PC-3 (cell line): ENCODE measurements around the gene MAML3. TPM values are rescaled to one million over a fixed set of nuclear protein-coding genes. Genes with fewer than 3 reads are reported as not detected.

Experiments
- ATAC-seq: fragments of 200-7000 bp; cut with Tn5 transposase; 2 replicates; pipeline ENCODE4 v1.9.1; 2020; ENCODE audit warnings: mild to moderate bottlenecking, moderate library complexity
- Bru-seq: library from RNA; stranded (reverse); fragments of 400-500 nt; gene quantifications from one replicate; lab custom pipeline; 2021; lab: Mats Ljungman, UMichigan
- BruChase-seq, 2 experiments: library from RNA; stranded (reverse); fragments of 400-500 nt; gene quantifications; one replicate each; lab custom pipeline; 2021; lab: Mats Ljungman, UMichigan
- BruUV-seq: library from RNA; stranded (reverse); fragments of 400-500 nt; replicated peaks from 2 replicates; lab custom pipeline; 2021; lab: Mats Ljungman, UMichigan
- CTCF ChIA-PET: fragments of 300-600 bp; sonication (Branson Sonifier 250); formaldehyde crosslinking; loops from one replicate; lab custom pipeline; 2022; ENCODE audit warnings: antibody characterized with exemption; lab: Charles Lee
- POLR2A ChIA-PET: fragments of 300-600 bp; sonication (Branson Sonifier 250); formaldehyde crosslinking; loops from one replicate; lab custom pipeline; 2022; ENCODE audit warnings: antibody characterized with exemption; ENCODE audit not compliant: unreplicated experiment; lab: Charles Lee
- DNase-seq: peaks from one replicate; pipeline ENCODE4 v3.0.0-alpha.2; 2015
- H2AFZ ChIP-seq: fragments of 300-600 bp; sonication (generic); 2 replicates; pipeline ENCODE4 v1.6.0; 2016; ENCODE audit warnings: antibody characterized with exemption, low read length
- H3F3A ChIP-seq: fragments of 300-600 bp; sonication (generic); one replicate; pipeline ENCODE4 v1.6.0; 2017; ENCODE audit warnings: antibody characterized with exemption, low read length, control low read depth, mild to moderate bottlenecking; ENCODE audit not compliant: unreplicated experiment
- H3K27ac ChIP-seq: fragments of 300-600 bp; sonication (generic); 2 replicates; pipeline ENCODE4 v1.5.1; 2016; ENCODE audit warnings: mild to moderate bottlenecking, low read length
- H3K27me3 ChIP-seq: fragments of 300-600 bp; sonication (generic); 2 replicates; pipeline ENCODE4 v1.6.1; 2016; ENCODE audit warnings: low read length, mixed read lengths
- H3K36me3 ChIP-seq: fragments of 300-600 bp; sonication (generic); 2 replicates; pipeline ENCODE4 v1.6.1; 2016; ENCODE audit warnings: low read depth, mixed run types, low read length, mixed read lengths
- H3K4me1 ChIP-seq: fragments of 300-600 bp; sonication (generic); 2 replicates; pipeline ENCODE4 v1.5.1; 2016; ENCODE audit warnings: low read length; ENCODE audit not compliant: insufficient read depth
- H3K4me2 ChIP-seq: fragments of 300-600 bp; sonication (generic); 2 replicates; pipeline ENCODE4 v1.6.0; 2016; ENCODE audit warnings: low read length
- H3K4me3 ChIP-seq: fragments of 300-600 bp; sonication (generic); 2 replicates; pipeline ENCODE4 v1.5.1; 2016; ENCODE audit warnings: mild to moderate bottlenecking, low read length, mixed read lengths
- H3K79me2 ChIP-seq: fragments of 300-600 bp; sonication (generic); 2 replicates; pipeline ENCODE4 v1.6.1; 2017; ENCODE audit warnings: low read length, mixed read lengths
- H3K9ac ChIP-seq: fragments of 300-600 bp; sonication (generic); 2 replicates; pipeline ENCODE4 v1.6.0; 2016; ENCODE audit warnings: mild to moderate bottlenecking, low read length
- H3K9me2 ChIP-seq: fragments of 300-600 bp; sonication (generic); replicated peaks from 2 replicates; pipeline ENCODE4 v1.6.1; 2016; ENCODE audit warnings: mixed run types, low read length, mixed read lengths
- H3K9me3 ChIP-seq: fragments of 300-600 bp; sonication (generic); 2 replicates; pipeline ENCODE4 v1.6.1; 2016; ENCODE audit warnings: low read length, mixed read lengths
- H4K20me1 ChIP-seq: fragments of 300-600 bp; sonication (generic); 2 replicates; pipeline ENCODE4 v1.6.1; 2016; ENCODE audit warnings: low read length, mixed read lengths
- EZH2 ChIP-seq: fragments of 300-600 bp; sonication (generic); IDR thresholded peaks from one replicate; pipeline ENCODE4 v1.6.1; 2017; ENCODE audit warnings: antibody characterized with exemption, mild to moderate bottlenecking, low read length; ENCODE audit not compliant: unreplicated experiment
- EZH2phosphoT487 ChIP-seq: fragments of 300-600 bp; sonication (generic); IDR thresholded peaks from 2 replicates; pipeline ENCODE4 v1.6.1; 2018; ENCODE audit warnings: mild to moderate bottlenecking, antibody characterized with exemption, low read length, borderline replicate concordance
- intact Hi-C: fragments of 100-400 bp; cut with micrococcal nuclease; formaldehyde crosslinking; loops from 2 replicates; pipeline ENCODE4 v1.9.0; 2023
- long read RNA-seq: library from polyadenylated mRNA; unstranded; transcript quantifications from one replicate; pipeline ENCODE4 v2.0.0, GENCODE V29; 2021; ENCODE audit not compliant: unreplicated experiment
- total RNA-seq: library from RNA; depleted of rRNA; stranded (reverse); fragments of >200 nt; gene quantifications from 2 replicates; pipeline ENCODE4 v1.2.3, GENCODE V29; 2014; rRNA removed
- TF ChIP-seq, protein P1 (sequence below): fragments of 300-600 bp; sonication (generic); conservative IDR thresholded peaks from 2 replicates; pipeline ENCODE4 v1.5.1; 2017; ENCODE audit warnings: antibody characterized with exemption, low read depth, mild to moderate bottlenecking, low read length

Gene MAML3
- total RNA-seq (3.9 and 4.3 TPM in 2 replicates), Bru-seq, nascent RNA (percentile 81 among the genes with signal in this experiment), BruChase-seq, experiment 1, labeled RNA remaining after a 6-hour chase (percentile 63 among the genes with signal in this experiment), BruChase-seq, experiment 2, labeled RNA remaining after a 2-hour chase (percentile 77 among the genes with signal in this experiment)
- long read RNA-seq, partial matches to known transcripts, result 0 of 23 reads
- long read RNA-seq, other reads (novel, unspliced or antisense), result 23 of 23 reads

DNA sequence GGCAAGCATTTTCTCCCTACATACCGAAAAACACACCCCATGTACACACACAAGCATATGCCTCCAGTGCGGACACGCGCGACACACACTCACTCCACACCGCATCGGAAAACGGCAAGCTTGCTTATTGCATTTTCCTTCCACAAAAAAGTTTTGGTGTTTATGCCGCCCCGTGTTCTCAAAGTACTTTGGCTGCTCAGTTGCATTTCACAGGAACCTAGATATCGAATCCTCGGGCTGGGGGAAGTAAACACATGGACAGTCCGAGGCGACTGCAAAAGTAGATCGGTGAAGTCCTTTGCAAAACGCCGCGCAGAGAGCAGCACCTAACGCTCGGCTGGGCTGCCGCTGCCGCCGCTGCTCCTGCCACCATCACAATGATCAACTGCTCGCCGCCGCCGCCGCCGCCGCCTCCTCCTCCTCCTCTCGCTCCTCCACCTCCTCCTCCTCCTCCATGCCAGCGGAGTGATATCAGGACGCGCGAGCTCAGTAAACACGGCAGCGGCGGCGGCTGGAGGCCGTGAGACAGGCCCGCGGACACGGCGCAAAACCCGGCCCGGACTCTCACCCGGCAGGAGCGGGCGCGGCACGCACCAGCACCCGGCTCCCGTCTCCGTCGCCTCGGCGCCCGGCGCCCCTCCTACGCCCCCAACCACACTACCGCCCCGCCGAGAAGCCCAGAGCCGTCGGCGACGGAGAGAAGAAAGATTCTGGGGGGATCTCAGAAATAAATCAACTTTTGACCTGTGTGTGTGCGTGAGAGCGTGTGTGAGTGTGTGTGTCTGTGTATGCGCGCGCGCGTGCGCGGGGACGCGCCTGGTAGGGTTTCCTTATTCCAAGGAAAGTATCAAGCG is at the start of gene MAML3:
Gene MAML3 (minus strand): TSS at position 467 of the 854 bp plus-strand sequence. CDS start 857 bp downstream, outside the sequence.
- intact Hi-C loops, result loop anchor here (1.0 to 5.0 kb wide), 3 partner anchors 89 to 497 kb away; no protein-coding TSS in a partner anchor
- Histone ChIP-seq H3K36me3 (no peaks in the 10 kb centered on the region), H3K4me3 (peak within 1 kb of the TSS; percentile 88), H2AFZ (peak within 1 kb of the TSS; percentile 97), H4K20me1 (no peaks in the 10 kb centered on the region), H3K27me3 (no peaks in the 10 kb centered on the region), H3K4me1 (peaks cover 8% of the 10 kb centered on the region), H3K9me3 (no peaks in the 10 kb centered on the region), H3K4me2 (peak within 1 kb of the TSS; percentile 96), H3K9me2 (no peaks in the 10 kb centered on the region), H3K9ac (peak within 1 kb of the TSS; percentile 96), H3F3A (no peaks in the 10 kb centered on the region), H3K27ac (peak within 1 kb of the TSS; percentile 93), H3K79me2 (peaks cover 30% of the 10 kb centered on the region)
- DNase-seq (peak; percentile 87), ATAC-seq (peak; percentile 14)
- ChIA-PET CTCF (interaction anchor here (0.6 kb wide), 1 partner anchor 15 kb away, joined by 4 read pairs; no protein-coding TSS in a partner anchor), POLR2A (interaction anchor here (0.7 kb wide), 1 partner anchor 558 kb away, joined by 3 read pairs; no protein-coding TSS in a partner anchor)
- no TSS peak for BruUV-seq
- TF ChIP-seq EZH2, result no peak
- TF ChIP-seq, protein P1, sequence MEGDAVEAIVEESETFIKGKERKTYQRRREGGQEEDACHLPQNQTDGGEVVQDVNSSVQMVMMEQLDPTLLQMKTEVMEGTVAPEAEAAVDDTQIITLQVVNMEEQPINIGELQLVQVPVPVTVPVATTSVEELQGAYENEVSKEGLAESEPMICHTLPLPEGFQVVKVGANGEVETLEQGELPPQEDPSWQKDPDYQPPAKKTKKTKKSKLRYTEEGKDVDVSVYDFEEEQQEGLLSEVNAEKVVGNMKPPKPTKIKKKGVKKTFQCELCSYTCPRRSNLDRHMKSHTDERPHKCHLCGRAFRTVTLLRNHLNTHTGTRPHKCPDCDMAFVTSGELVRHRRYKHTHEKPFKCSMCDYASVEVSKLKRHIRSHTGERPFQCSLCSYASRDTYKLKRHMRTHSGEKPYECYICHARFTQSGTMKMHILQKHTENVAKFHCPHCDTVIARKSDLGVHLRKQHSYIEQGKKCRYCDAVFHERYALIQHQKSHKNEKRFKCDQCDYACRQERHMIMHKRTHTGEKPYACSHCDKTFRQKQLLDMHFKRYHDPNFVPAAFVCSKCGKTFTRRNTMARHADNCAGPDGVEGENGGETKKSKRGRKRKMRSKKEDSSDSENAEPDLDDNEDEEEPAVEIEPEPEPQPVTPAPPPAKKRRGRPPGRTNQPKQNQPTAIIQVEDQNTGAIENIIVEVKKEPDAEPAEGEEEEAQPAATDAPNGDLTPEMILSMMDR, result no peak
- no peak for TF ChIP-seq EZH2phosphoT487

DNA sequence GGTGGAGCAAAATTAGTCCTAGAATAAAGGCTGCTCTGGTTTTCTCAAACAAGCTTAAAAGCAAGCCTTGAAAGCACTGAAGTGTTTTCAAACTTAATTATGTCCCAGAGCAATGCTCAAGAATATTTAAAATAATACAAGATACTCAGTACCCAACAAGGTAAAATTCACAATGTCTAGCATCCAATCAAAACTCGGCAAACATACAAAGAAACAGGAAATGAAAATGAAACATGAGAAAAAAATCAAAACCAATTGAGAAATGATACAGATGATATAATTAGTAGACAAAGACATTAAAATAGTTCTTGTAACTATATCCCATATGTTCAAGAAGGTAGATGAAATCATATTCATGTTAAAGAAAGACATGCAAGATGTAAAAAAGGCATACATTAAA is 45.0 kb upstream of the MAML3 start:
- ChIA-PET CTCF (no interaction called here), POLR2A (no interaction called here)
- H3K79me2 ChIP-seq, result no peaks in the 10 kb centered on the region
- H3K36me3 ChIP-seq, result no peaks in the 10 kb centered on the region
- TF ChIP-seq, protein P1, result no peak
- TF ChIP-seq EZH2phosphoT487, result no peak
- TF ChIP-seq EZH2, result no peak
- no TSS peak for BruUV-seq
- no peaks in the 10 kb centered on the region for H3K4me1 ChIP-seq
- H2AFZ ChIP-seq, result no peak overlapping the region
- no peaks in the 10 kb centered on the region for H3K27me3 ChIP-seq
- no peak for DNase-seq
- intact Hi-C loops, result no loop called here
- H4K20me1 ChIP-seq, result no peaks in the 10 kb centered on the region
- H3F3A ChIP-seq, result no peaks in the 10 kb centered on the region
- no peak overlapping the region for H3K4me2 ChIP-seq
- no peak overlapping the region for H3K27ac ChIP-seq
- no peak for ATAC-seq
- no peaks in the 10 kb centered on the region for H3K9me2 ChIP-seq
- no peaks in the 10 kb centered on the region for H3K9me3 ChIP-seq
- no peak overlapping the region for H3K9ac ChIP-seq
- no peak overlapping the region for H3K4me3 ChIP-seq
